NCI-H187 treated with DMSO at 0.1 percent for 48 hours (cell line): ENCODE data around the gene TCP11L1.
A peak's percentile ranks its signal among the peaks of the same experiment; 100 is the strongest.
"Not testable (repeated sequence)": the region's sequence is repeated elsewhere in the genome, so short reads cannot be mapped to it uniquely, and the experiment has no call there.

Experiments used
- DNase-seq: peaks from one replicate; lab custom pipeline; 2025; lab: John Stamatoyannopoulos, UW

Gene TCP11L1

DNA sequence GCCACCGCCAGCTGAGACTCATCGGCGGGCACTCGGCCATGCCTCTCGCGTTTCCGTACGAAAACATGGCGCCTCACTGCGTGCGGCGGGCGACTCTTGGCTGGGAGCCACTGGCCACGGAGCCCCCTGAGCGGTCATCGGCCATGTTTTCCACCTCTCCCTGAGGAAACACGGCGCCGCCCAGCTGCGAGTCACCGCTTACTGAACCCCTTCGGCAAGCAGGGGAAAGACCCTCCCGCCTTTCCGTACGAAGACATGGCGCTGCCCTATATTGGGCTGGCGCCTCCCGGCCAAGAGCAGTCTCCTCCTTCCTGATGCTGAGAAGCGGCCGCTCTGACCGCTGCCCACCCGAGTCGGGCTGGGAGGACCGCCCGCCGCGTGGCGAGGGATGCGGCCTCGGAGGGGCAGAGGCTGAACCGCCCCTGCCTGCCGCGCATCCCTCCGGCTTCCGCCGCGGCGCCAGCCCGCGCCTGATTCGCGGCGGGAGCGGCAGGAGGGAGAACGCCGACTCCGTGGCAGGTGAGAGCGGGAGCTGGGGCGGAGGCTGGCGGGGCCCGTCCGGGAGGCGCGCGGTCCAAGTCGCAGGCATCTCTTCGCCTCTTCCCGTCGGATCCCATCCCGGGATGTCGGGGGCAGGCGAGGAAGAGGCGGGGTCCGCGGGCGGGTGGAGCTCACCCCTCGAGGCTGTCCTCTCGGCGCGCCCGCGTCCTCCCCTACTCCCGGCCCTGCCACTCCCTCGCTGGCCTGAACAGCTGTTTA, at the start of gene TCP11L1:
TSS of gene TCP11L1 (plus strand) at position 299 of the 759 bp plus-strand sequence. CDS start 4,202 bp downstream, outside the sequence.
- peak; percentile 85 for DNase-seq

DNA sequence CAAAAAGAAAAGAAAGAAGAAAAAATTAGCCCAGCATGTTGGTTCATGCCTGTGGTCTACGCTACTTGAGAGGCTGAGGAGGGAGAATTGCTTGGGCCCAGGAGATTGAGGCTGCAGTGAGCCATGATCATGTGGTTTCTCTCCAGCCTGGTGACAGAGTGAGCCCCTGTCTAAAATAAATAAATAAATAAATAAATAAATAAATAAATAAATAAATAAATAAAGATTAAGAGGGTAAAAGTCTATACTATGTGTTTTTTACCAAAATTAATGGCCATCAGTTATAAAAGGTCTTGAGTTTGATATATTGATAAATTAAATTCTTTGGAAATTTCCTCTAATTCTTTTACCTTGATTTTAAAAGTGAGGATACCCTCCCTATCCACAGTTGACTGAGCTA, 48.9 kb upstream of the TCP11L1 start:
- no peak for DNase-seq

DNA sequence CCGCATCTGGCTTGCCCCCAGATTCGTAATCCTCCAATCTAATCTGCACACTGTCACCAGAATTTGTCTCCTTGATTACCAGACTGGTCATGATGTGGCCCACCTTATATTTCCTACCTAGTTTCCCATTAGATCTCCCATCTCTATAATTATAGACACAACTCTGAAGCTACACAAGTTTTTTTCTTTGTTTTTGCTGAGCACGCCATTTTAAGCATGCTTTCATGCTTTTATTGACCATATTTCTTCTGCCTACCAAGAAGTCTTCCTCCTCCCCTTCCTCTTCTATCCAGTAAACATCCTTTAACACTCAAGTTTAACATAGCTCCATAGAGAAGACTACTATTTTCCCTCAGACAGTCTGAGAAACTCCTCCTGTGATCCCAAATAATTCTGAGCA, 47.9 kb upstream of the TCP11L1 start:
- DNase-seq, result no peak

- no peak for DNase-seq
These were observed 47.5 kb upstream of the TCP11L1 start for GRCh38 chr11:32991898-32992297.

DNA sequence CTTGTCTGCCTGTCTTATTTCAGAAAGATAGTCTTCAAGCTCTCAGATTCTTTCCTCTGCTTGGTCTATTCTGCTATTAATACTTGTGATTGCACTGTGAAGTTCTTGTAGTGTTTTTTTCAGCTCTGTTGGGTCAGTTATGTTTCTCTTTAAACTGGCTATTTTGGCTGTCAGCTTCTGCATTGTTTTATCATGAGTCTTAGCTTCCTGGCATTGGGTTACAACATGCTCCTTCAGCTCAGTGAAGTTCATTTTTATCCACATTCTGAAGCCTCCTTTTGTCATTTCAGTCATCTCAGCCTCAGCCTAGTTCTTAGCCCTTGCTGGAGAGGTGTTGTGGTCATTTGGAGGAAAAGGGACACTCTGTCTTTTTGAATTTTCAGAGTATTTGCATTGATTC, 39.2 kb upstream of the TCP11L1 start:
- no peak for DNase-seq

GRCh38 chr11:33001281-33001680, 38.1 kb upstream of the TCP11L1 start:
- DNase-seq, result no peak

- DNase-seq, result no peak
These were observed 37.4 kb upstream of the TCP11L1 start for GRCh38 chr11:33001751-33002542.

DNA sequence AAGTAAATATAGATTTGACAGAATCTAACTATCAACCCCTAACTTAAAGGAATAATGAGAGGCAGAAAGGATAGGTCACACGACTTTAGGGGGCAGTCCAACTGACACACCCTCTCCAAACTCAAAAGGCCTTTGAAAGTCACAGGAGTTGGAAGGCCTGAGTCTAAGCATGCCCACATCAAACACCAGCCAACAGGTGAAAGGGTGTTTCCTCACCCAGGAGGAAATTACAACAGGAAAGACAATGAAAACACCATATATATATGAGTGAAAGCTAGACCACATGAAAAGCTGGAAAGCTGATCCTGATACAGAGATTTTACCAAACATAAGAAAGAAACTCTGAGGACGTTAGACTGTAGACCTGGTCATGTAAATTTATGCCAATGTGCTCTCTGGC, 34.2 kb upstream of the TCP11L1 start:
- DNase-seq, result no peak

GRCh38 chr11:33006010-33006409, 33.4 kb upstream of the TCP11L1 start:
- no peak for DNase-seq

DNA sequence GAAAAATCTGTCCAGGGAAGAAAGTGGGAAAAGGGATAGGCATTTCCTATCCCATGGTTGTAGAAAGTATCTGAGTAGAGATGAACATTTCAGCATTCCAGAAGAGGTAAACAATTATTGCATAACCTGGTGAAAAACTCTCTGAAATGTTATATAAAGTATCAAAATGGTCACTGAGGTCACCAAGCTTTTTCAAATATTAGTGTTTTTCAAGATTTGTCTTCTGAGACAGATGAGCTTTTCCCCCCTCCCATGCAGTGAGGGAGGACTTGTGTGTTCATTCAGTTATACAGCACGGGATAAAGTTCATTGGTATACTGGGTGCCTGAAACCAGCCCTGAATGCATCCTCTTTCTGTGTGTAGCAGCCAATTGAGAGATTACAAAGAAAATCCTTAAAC, 25.6 kb upstream of the TCP11L1 start:
- no peak for DNase-seq

- DNase-seq, result peak; percentile 76
These were observed 23.5 kb upstream of the TCP11L1 start, which contains the start of gene DEPDC7 for GRCh38 chr11:33015621-33016551. Gene DEPDC7 (plus strand): TSS chr11:33015878. CDS start chr11:33015956, 78 bp downstream.

DNA sequence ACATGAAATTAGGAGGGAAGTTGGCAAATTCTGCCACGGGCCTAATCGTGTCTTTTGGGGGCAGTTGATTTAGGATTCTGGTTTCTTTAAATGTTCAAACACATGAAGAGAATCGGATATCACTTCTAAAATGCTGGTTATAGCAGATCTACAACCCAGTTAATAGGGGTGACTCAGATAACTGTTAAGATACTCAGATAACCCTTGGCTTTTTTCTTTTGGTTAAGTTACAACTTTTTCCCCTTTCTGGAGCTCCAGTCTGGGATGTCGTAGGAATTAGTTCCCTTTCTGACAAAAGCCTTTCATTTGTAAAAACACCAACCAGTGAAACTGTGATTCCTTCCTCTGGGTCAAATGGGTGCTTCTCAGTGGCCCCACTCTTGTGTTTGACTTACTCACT, 22.7 kb upstream of the TCP11L1 start:
- no peak for DNase-seq

DNA sequence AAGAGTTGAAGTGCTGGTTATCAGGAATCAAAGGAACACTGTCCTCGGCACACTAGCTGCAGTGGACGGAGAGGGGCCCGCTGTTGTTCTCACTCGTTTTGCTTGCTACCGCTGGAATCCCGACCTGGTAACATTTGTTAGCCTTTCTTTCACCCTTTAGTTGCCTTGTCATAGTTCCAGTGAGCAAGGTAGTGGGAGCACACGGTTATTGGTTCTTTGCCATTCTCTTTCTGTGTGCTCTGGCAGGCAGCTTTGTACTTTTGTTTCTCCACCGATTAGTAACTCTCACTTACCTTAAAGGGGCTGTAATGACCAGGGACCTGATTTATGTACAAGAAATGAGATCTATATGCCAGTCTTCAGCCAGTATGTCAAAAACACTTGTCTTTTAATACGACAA, 21.9 kb upstream of the TCP11L1 start:
- no peak for DNase-seq

DNA sequence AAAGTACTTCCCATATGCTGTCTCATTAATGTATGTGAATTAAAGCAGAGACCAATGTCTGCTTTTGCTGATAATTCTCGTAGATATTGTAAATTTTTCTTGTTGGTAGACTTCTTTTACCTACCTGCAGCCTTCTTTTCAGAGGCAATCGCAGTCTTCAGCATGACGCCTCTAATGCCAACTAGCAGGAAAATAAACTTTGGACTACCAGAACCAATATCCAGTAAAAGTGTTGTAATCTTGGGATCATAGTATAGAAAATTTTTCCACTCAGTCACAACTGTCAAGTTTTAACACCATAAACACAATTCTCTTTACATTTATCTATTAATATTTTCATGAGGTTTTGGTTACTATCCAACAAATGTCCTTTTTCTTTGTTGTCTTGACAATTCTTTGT, 21.4 kb upstream of the TCP11L1 start:
- no peak for DNase-seq

- DNase-seq, result no peak
These were observed 20.5 kb upstream of the TCP11L1 start for GRCh38 chr11:33018840-33019239.

DNA sequence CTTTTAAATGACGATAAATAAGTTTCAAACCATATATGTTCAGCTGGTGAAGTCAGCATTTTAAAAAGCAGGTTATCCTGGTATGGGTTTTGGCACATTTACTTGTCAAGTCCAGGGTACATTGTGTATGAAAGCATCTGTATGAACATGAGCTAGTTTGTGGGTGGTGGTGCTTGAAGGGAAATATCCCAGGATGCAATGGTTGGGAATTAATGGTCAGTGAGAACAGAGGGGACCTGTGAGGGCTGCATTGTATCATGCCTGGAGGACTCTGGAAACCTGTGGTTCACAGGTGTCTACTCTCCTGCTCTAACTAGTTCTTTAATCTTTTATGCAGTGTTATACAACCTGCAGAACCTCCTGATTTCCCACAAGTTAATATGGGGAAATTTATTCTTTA, 17.9 kb upstream of the TCP11L1 start:
- no peak for DNase-seq

DNA sequence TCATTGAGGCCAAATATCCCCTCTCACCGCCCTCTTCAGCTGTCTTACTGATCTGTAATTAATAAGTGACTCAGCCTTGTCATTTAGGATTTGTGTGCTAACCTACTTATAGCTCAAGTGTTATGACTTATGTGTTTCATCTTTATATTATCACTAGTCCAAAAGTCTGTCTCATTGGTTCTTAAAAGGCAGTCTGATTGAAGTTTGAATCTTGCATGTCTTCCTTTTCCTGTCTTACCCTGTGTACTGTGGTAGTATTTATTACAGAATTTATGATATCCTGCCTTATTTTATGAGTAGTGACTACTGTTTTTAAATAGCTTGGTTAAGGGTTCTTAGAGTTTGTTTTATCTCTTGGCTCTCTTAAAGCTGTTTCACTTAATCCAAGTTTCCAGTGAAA, 17.4 kb upstream of the TCP11L1 start:
- DNase-seq, result no peak

GRCh38 chr11:33025339-33025722, 14.0 kb upstream of the TCP11L1 start:
- DNase-seq, result no peak

DNA sequence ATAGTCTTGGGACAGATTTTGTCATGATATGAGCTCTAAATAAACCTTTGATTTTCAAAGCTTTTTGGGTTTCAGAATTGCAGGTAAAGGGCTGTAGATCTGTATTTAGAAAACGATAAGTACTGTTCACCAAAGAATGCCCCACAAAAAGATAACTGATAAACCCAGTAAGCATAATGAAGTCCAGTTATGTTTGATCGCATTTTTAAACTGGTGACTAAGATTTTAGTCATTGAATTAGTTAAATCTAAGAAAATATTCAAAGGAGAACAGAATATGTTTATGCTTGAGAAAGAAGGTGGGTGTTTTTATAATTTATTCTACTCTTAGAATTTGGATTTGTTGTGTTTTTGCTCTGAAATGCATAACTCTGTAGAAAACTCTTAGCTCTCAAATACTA, 12.1 kb upstream of the TCP11L1 start:
- no peak for DNase-seq

- no peak for DNase-seq
These were observed 11.4 kb upstream of the TCP11L1 start for GRCh38 chr11:33027846-33028536.

DNA sequence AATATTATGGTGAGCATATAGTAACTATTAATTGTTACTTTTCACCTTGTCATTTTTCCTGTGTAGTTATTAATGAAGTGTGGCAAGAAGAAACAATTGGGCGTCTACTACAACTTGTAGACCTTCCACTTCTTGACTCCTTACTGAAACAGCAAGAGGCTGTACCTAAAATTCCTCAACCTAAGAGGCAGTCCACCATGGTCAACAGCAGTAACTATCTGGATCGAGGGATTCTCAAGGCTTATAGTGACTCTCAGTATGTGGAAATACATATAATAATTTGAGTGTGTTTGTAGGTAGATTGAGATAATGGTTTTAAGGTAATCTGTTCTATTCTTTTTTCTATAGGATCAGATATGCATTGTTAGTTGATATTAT, 10.8 kb upstream of the TCP11L1 start:
- DNase-seq, result no peak

- not testable (repeated sequence) for DNase-seq
These were observed 10.2 kb upstream of the TCP11L1 start for GRCh38 chr11:33029218-33029617.
